ENCODE data around the gene RASA2. TPM values are rescaled to one million over a fixed set of nuclear protein-coding genes. Genes with fewer than 3 reads are reported as not detected.

Gene RASA2
- total and polyA plus RNA-seq, 2 of the 4 experiments (the other 2 are of a cell fraction): 6.1 to 14.0 TPM

GRCh38 chr3:141659821-141660613 lies 173.2 kb downstream of the RASA2 start:
- Histone ChIP-seq H4K20me1 (ENCODE audit: insufficient read depth, low read length) (no peaks in the 10 kb centered on the region), H3K23ac (ENCODE audit: low read depth, low read length) (peak overlapping the region; percentile 63), H4K91ac (ENCODE audit: insufficient read depth, low read depth, low read length) (peak overlapping the region; percentile 77), H2BK15ac (ENCODE audit: low read depth, low read length) (no peak overlapping the region), H3K4me3 (ENCODE audit: insufficient read depth, low read depth, low read length) (peak overlapping the region; percentile 63), H3K4me2 (ENCODE audit: low read depth, low read length) (peak overlapping the region; percentile 84), H2AK9ac (replicated peaks; ENCODE audit: low read depth, low read length, poor library complexity) (peak overlapping the region; percentile 82), H3K18ac (ENCODE audit: low read depth, low read length) (no peak overlapping the region), H3K56ac (ENCODE audit: extremely low read depth, insufficient read depth, low read length) (no peak overlapping the region; the same call in 1 of the 2 replicates), H2BK5ac (ENCODE audit: low read depth, low read length, poor library complexity, severe bottlenecking) (no peak overlapping the region), H3K79me1 (ENCODE audit: low read depth in 1 of 2, low read length in 2 of 2) (no peaks in the 10 kb centered on the region; a peak in 1 of 4 replicates), H4K5ac (ENCODE audit: low read depth, low read length) (no peak overlapping the region), H3K4me1 (ENCODE audit: control insufficient read depth, insufficient read depth, low read length) (peaks cover 5% of the 10 kb centered on the region; the same call in 1 of the 2 replicates), H2AFZ (replicated peaks; ENCODE audit: low read length, poor library complexity) (peak overlapping the region; percentile 93), H3K9ac (ENCODE audit: low read depth, low read length) (peak overlapping the region; percentile 81), H3K27me3 (ENCODE audit: control insufficient read depth, insufficient read depth, low read length) (no peaks in the 10 kb centered on the region), H2BK120ac (ENCODE audit: low read depth, low read length) (peak overlapping the region; percentile 62), H3K36me3 (ENCODE audit: control insufficient read depth, insufficient read depth, low read length) (no peaks in the 10 kb centered on the region), H3K27ac (ENCODE audit: insufficient read depth, low read length) (peak overlapping the region; percentile 30; the same call in 1 of the 2 replicates), H3K4ac (ENCODE audit: low read depth, low read length) (peak overlapping the region; percentile 69), H3K9me3 (ENCODE audit: control insufficient read depth, insufficient read depth, low read length) (no peaks in the 10 kb centered on the region), H2BK20ac (ENCODE audit: low read depth, low read length) (peak overlapping the region; percentile 22; the same call in 1 of the 2 replicates), H4K8ac (ENCODE audit: low read depth in 2 of 2, low read length in 2 of 2) (peak overlapping the region; percentile 29 to 81), H3K9me1 (ENCODE audit: insufficient read depth, low read length) (peaks cover 3% of the 10 kb centered on the region; the same call in 1 of the 2 replicates), H3K14ac (replicated peaks; ENCODE audit: low read depth, low read length) (peak overlapping the region; percentile 82), H2AK5ac (ENCODE audit: low read depth, low read length) (no peak overlapping the region; the same call in 1 of the 2 replicates)
- WGBS, 2 experiments (ENCODE audit: extremely low coverage in 2 of 2, insufficient read length in 1 of 2): 3% methylated on average over 21 of the region's 64 CpGs; no CpG with 5 or more reads in 1 of the 2 experiments
- DNase-seq (peak; percentile 41), ATAC-seq (ENCODE audit: low read depth) (peak; percentile 91)
- dilution Hi-C loops (cut with HindIII; ENCODE audit: low sequenced_read_pairs, unreplicated experiment) (no loop called here), intact Hi-C loops (cut with micrococcal nuclease) (no loop called here), in situ Hi-C loops (cut with MboI; ENCODE audit: low sequenced_read_pairs) (no loop called here)
- no TSS peak for BruUV-seq (replicated peaks)
- ChIA-PET CTCF (no interaction called here), POLR2A (ENCODE audit: unreplicated experiment) (interaction anchor here (0.5 to 0.6 kb wide), 3 partner anchors 80 to 218 kb away, joined by 4 to 16 read pairs (median 7); no protein-coding TSS in a partner anchor)
- TF ChIP-seq MXI1 (IDR thresholded peaks at IDR 0.05; ENCODE audit: borderline replicate concordance, low read depth, low read length): peak; percentile 49; the same call in 1 of the 2 replicates
- no peak for TF ChIP-seq RAD21 (IDR thresholded peaks at IDR 0.05; ENCODE audit: low read length)
- no peak for TF ChIP-seq FOS (IDR thresholded peaks at IDR 0.05; ENCODE audit: low read depth, low read length)
- no peak for TF ChIP-seq POLR2A (IDR thresholded peaks at IDR 0.05; ENCODE audit: low read depth, low read length)
- TF ChIP-seq MAZ (IDR thresholded peaks at IDR 0.05; ENCODE audit: borderline replicate concordance, low read depth, low read length): peak; percentile 24; the same call in 1 of the 2 replicates
- TF ChIP-seq CTCF (conservative IDR thresholded peaks at IDR 0.05; ENCODE audit: low read depth, low read length): no peak
- no peak for TF ChIP-seq CHD1 (IDR thresholded peaks at IDR 0.05; ENCODE audit: low read depth, low read length)
